ENCODE measurements around the gene TELO2.

The TELO2 gene

GRCh38 chr16:1481906-1482835 lies 11.0 kb upstream of the TELO2 start:
- ChIA-PET CTCF (no interaction called here), POLR2A (interaction anchor here (1.1 kb wide), 1 partner anchor 11 kb away, joined by 3 read pairs; the partner anchor contains the start of gene TELO2)
- DNase-seq (ENCODE audit: extremely low spot score) = no peak
- TF ChIP-seq TARDBP (IDR thresholded peaks at IDR 0.05) = no peak
- TF ChIP-seq FOXM1 (IDR thresholded peaks at IDR 0.05; ENCODE audit: borderline replicate concordance) = no peak
- TF ChIP-seq ARNT (IDR thresholded peaks at IDR 0.05) = no peak
- no peak for TF ChIP-seq FOXK2 (IDR thresholded peaks at IDR 0.05)
- no peak for TF ChIP-seq ZNF384 (IDR thresholded peaks at IDR 0.05)
- no peak for TF ChIP-seq L3MBTL2 (conservative IDR thresholded peaks at IDR 0.05)
- TF ChIP-seq LEF1 (IDR thresholded peaks at IDR 0.05; ENCODE audit: borderline replicate concordance) = no peak
- no peak for TF ChIP-seq PKNOX1 (IDR thresholded peaks at IDR 0.05)
- no peak for TF ChIP-seq FOXA1 (IDR thresholded peaks at IDR 0.05)
- TF ChIP-seq HDGF (IDR thresholded peaks at IDR 0.05; ENCODE audit: borderline replicate concordance) = no peak

- CTCF ChIA-PET = no interaction called here
- DNase-seq (ENCODE audit: extremely low spot score) = no peak
- TF ChIP-seq PKNOX1 (IDR thresholded peaks at IDR 0.05) (no peak), HDGF (IDR thresholded peaks at IDR 0.05; ENCODE audit: borderline replicate concordance) (no peak), L3MBTL2 (conservative IDR thresholded peaks at IDR 0.05) (no peak)
- POLR2A ChIA-PET = interaction anchor here (1.1 kb wide), 1 partner anchor 8 kb away, joined by 3 read pairs; no protein-coding TSS in a partner anchor
Measured at GRCh38 chr16:1485847-1486496, 7.2 kb upstream of the TELO2 start.

GRCh38 chr16:1486551-1487390 lies 6.4 kb upstream of the TELO2 start:
- ChIA-PET POLR2A (interaction anchor here (0.9 to 1.1 kb wide), 2 partner anchors 8 to 66 kb away, joined by 3 read pairs; partner anchors contain the start of gene UQCC4), CTCF (no interaction called here)
- TF ChIP-seq FOXK2 (IDR thresholded peaks at IDR 0.05) (no peak), ZNF384 (IDR thresholded peaks at IDR 0.05) (no peak), ARNT (IDR thresholded peaks at IDR 0.05) (no peak), L3MBTL2 (conservative IDR thresholded peaks at IDR 0.05) (no peak), TARDBP (IDR thresholded peaks at IDR 0.05) (no peak)
- no peak for DNase-seq (ENCODE audit: extremely low spot score)

GRCh38 chr16:1487395-1488053 lies 5.6 kb upstream of the TELO2 start:
- ChIA-PET POLR2A (interaction anchor here (0.9 to 1.1 kb wide), 2 partner anchors 9 to 67 kb away, joined by 3 read pairs; partner anchors contain the start of gene UQCC4), CTCF (no interaction called here)
- TF ChIP-seq FOXK2 (IDR thresholded peaks at IDR 0.05) (no peak), L3MBTL2 (conservative IDR thresholded peaks at IDR 0.05) (no peak), FOXA1 (IDR thresholded peaks at IDR 0.05) (no peak), ZNF384 (IDR thresholded peaks at IDR 0.05) (no peak), PKNOX1 (IDR thresholded peaks at IDR 0.05) (no peak), SP1 (IDR thresholded peaks at IDR 0.05) (no peak)
- DNase-seq (ENCODE audit: extremely low spot score) = no peak

- no peak for DNase-seq (ENCODE audit: extremely low spot score)
- ChIA-PET CTCF (no interaction called here), POLR2A (no interaction called here)
- TF ChIP-seq CTBP1 (IDR thresholded peaks at IDR 0.05; ENCODE audit: borderline replicate concordance) (no peak), SUZ12 (IDR thresholded peaks at IDR 0.05) (no peak), FOXA1 (IDR thresholded peaks at IDR 0.05) (no peak), FOXM1 (IDR thresholded peaks at IDR 0.05; ENCODE audit: borderline replicate concordance) (no peak), TARDBP (IDR thresholded peaks at IDR 0.05) (no peak), HDGF (IDR thresholded peaks at IDR 0.05; ENCODE audit: borderline replicate concordance) (no peak), BHLHE40 (IDR thresholded peaks at IDR 0.05; ENCODE audit: borderline replicate concordance) (no peak), LEF1 (IDR thresholded peaks at IDR 0.05; ENCODE audit: borderline replicate concordance) (no peak), ARNT (IDR thresholded peaks at IDR 0.05) (no peak), NFRKB (IDR thresholded peaks at IDR 0.05) (no peak), SP1 (IDR thresholded peaks at IDR 0.05) (no peak), ZNF384 (IDR thresholded peaks at IDR 0.05) (no peak), FOXK2 (IDR thresholded peaks at IDR 0.05) (no peak), L3MBTL2 (conservative IDR thresholded peaks at IDR 0.05) (no peak), ELF4 (IDR thresholded peaks at IDR 0.05) (no peak), PKNOX1 (IDR thresholded peaks at IDR 0.05) (no peak)
Measured at GRCh38 chr16:1488054-1488601, 5.0 kb upstream of the TELO2 start.
